ENCODE data around the gene AFF3. TPM values are rescaled to one million over a fixed set of nuclear protein-coding genes. Genes with fewer than 3 reads are reported as not detected.

The AFF3 gene
- total RNA-seq, 2 experiments from 2014 or later = 2.6 to 2.9 TPM

DNA sequence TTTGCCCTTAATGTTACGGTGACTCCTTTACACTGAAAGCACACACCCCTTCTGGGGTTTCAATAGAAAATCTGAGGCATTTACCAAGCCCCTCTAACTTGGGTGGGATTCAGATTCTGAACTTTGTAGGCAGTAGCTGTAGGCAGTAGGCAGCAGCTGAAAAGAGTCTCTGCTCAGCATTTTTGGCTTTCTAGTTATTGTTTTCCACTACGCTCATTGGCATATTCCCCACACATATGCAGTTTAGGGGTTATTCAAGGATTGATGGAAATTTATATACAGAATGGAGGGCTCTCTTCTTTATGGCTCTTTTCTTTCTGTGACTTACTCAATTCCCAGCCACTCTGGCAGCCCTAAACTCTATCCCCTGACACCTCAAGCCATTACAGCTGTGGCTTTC, 419.9 kb downstream of the AFF3 start:
- Mint-ChIP-seq H3K36me3 (no peaks in the 10 kb centered on the region), H3K4me1 (no peaks in the 10 kb centered on the region), H3K9me3 (peaks cover 14% of the 10 kb centered on the region), H3K27me3 (no peaks in the 10 kb centered on the region), H3K4me3 (no peak overlapping the region), H3K27ac (no peak overlapping the region)
- DNase-seq = no peak

DNA sequence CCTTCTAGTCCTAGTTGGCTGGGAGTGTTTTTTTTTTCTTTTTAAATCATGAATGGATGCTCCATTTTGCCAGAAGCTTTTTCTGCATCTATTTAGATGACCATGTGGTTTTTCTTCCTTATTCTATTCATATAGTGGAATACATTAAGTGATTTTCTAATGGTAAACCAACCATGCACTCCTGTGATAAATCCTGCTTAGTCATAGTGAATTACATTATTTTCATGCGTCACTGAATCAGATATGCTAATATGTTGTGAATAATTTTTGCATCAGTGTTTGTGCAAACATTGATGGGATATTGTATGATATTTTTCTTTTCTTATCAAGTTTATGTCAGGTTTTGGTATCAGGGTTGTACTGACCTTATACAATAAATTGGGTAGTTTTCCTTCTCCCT, 423.3 kb downstream of the AFF3 start:
- DNase-seq = no peak
- Mint-ChIP-seq H3K4me3 (no peak overlapping the region), H3K27ac (no peak overlapping the region), H3K4me1 (no peaks in the 10 kb centered on the region), H3K36me3 (no peaks in the 10 kb centered on the region), H3K27me3 (no peaks in the 10 kb centered on the region), H3K9me3 (peaks cover 14% of the 10 kb centered on the region)

- no peaks in the 10 kb centered on the region for H3K36me3 Mint-ChIP-seq
- H3K27me3 Mint-ChIP-seq = no peaks in the 10 kb centered on the region
- no peak overlapping the region for H3K27ac Mint-ChIP-seq
- H3K9me3 Mint-ChIP-seq = peaks cover 2% of the 10 kb centered on the region
- H3K4me3 Mint-ChIP-seq = no peak overlapping the region
- H3K4me1 Mint-ChIP-seq = no peaks in the 10 kb centered on the region
- DNase-seq = no peak
Measured at GRCh38 chr2:99715956-99716355, 426.4 kb downstream of the AFF3 start.

DNA sequence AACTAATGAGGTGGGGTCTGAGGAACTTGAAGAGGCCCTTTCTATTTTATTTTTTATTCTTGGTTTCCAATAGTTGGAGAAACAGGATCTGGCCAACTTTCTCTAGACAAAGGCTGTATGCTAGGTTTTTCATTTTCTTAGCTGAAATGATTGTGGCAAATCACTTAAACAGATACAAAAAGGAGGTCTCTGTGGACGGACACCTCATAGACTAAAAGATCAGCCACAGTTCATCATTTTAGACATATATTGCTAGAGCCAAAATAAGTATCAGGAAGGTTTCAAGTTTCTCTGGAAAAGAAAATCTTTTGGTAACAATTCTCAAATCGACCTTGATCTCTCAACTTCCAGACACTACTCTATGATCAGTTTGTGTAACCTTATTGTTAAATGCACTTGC, 428.0 kb downstream of the AFF3 start:
- Mint-ChIP-seq H3K4me3 (no peak overlapping the region), H3K9me3 (no peaks in the 10 kb centered on the region), H3K27me3 (no peaks in the 10 kb centered on the region), H3K27ac (no peak overlapping the region), H3K36me3 (no peaks in the 10 kb centered on the region), H3K4me1 (no peaks in the 10 kb centered on the region)
- no peak for DNase-seq

GRCh38 chr2:99711144-99711543, 431.2 kb downstream of the AFF3 start:
- no peak overlapping the region for H3K27ac Mint-ChIP-seq
- H3K4me3 Mint-ChIP-seq = no peak overlapping the region
- DNase-seq = no peak
- H3K27me3 Mint-ChIP-seq = no peaks in the 10 kb centered on the region
- H3K9me3 Mint-ChIP-seq = no peaks in the 10 kb centered on the region
- H3K4me1 Mint-ChIP-seq = no peaks in the 10 kb centered on the region
- no peaks in the 10 kb centered on the region for H3K36me3 Mint-ChIP-seq

GRCh38 chr2:99710721-99711120, 431.7 kb downstream of the AFF3 start:
- Mint-ChIP-seq H3K9me3 (no peaks in the 10 kb centered on the region), H3K27ac (no peak overlapping the region), H3K4me3 (no peak overlapping the region), H3K36me3 (no peaks in the 10 kb centered on the region), H3K27me3 (no peaks in the 10 kb centered on the region), H3K4me1 (no peaks in the 10 kb centered on the region)
- no peak for DNase-seq

DNA sequence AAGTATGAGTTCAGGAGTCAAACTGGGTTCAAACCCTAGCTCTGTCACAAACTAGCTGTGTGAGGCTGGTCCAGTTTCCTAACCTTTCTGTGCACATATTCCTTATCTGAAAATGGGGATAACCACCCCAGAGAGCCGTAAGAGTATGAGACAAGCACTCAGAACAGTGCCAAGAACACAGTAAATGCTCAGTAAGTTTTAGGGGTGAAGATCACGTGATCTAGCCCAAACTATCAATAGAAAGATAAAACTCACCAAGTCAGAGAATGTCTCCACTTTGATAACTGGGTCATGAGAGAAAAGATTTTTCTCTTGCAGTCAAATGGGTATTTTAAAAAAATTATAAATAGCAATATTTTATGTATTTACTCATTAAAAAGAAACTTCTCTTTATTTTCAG, 433.2 kb downstream of the AFF3 start:
- no peak for DNase-seq
- Mint-ChIP-seq H3K27ac (no peak overlapping the region), H3K27me3 (no peaks in the 10 kb centered on the region), H3K9me3 (no peaks in the 10 kb centered on the region), H3K36me3 (no peaks in the 10 kb centered on the region), H3K4me1 (no peaks in the 10 kb centered on the region), H3K4me3 (no peak overlapping the region)

- Mint-ChIP-seq H3K27me3 (peaks cover 5% of the 10 kb centered on the region), H3K4me1 (no peaks in the 10 kb centered on the region), H3K27ac (no peak overlapping the region), H3K4me3 (no peak overlapping the region), H3K36me3 (no peaks in the 10 kb centered on the region), H3K9me3 (no peaks in the 10 kb centered on the region)
- no peak for DNase-seq
Measured at GRCh38 chr2:99708231-99708630, 434.2 kb downstream of the AFF3 start.

DNA sequence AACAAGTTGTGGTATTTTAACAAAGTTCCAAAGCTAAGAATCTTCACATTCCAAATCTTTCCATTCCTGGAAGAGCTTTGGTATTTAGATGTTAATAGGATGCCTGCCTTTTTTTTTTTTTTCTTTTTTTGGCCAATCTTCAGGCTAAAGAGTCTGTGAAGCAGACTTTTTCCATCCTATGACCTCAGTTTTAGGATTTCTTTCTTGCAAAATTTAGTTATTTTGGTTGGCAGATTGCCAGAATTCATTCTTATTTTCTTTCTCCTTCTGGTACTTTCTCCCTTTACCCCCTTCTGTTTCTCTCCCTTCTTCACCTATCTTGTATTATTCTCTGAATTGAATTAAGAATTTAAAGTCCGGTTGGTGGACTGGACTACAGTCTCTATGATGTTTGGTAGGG, 434.8 kb downstream of the AFF3 start:
- Mint-ChIP-seq H3K9me3 (no peaks in the 10 kb centered on the region), H3K4me3 (no peak overlapping the region), H3K27me3 (peaks cover 11% of the 10 kb centered on the region), H3K36me3 (no peaks in the 10 kb centered on the region), H3K27ac (no peak overlapping the region), H3K4me1 (no peaks in the 10 kb centered on the region)
- no peak for DNase-seq

DNA sequence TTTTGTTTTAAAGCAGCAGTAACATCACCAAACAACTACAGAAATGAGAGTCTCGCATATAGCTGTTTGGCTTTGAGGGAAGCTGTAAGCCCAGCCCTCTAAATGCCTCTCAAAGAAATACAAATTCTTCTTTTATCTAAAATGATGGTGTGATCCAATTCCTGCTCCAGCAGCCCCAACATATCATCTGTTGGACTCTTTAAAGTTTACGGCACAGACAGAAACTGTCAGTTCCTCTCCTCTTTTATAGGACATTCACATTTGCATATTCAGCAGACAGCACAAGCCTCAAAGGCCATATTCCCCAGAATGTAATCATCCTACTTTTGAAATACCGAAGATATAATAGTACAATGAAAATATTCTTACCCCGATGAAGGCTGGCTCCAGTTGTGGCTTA, 435.7 kb downstream of the AFF3 start:
- no peak overlapping the region for H3K4me3 Mint-ChIP-seq
- no peaks in the 10 kb centered on the region for H3K9me3 Mint-ChIP-seq
- peaks cover 16% of the 10 kb centered on the region for H3K27me3 Mint-ChIP-seq
- H3K4me1 Mint-ChIP-seq = peaks cover 1% of the 10 kb centered on the region
- H3K27ac Mint-ChIP-seq = no peak overlapping the region
- H3K36me3 Mint-ChIP-seq = no peaks in the 10 kb centered on the region
- no peak for DNase-seq

GRCh38 chr2:99701503-99701902, 440.9 kb downstream of the AFF3 start:
- Mint-ChIP-seq H3K4me3 (no peak overlapping the region), H3K36me3 (no peaks in the 10 kb centered on the region), H3K9me3 (no peaks in the 10 kb centered on the region), H3K27me3 (peaks cover 34% of the 10 kb centered on the region), H3K4me1 (peaks cover 3% of the 10 kb centered on the region), H3K27ac (no peak overlapping the region)
- no peak for DNase-seq

DNA sequence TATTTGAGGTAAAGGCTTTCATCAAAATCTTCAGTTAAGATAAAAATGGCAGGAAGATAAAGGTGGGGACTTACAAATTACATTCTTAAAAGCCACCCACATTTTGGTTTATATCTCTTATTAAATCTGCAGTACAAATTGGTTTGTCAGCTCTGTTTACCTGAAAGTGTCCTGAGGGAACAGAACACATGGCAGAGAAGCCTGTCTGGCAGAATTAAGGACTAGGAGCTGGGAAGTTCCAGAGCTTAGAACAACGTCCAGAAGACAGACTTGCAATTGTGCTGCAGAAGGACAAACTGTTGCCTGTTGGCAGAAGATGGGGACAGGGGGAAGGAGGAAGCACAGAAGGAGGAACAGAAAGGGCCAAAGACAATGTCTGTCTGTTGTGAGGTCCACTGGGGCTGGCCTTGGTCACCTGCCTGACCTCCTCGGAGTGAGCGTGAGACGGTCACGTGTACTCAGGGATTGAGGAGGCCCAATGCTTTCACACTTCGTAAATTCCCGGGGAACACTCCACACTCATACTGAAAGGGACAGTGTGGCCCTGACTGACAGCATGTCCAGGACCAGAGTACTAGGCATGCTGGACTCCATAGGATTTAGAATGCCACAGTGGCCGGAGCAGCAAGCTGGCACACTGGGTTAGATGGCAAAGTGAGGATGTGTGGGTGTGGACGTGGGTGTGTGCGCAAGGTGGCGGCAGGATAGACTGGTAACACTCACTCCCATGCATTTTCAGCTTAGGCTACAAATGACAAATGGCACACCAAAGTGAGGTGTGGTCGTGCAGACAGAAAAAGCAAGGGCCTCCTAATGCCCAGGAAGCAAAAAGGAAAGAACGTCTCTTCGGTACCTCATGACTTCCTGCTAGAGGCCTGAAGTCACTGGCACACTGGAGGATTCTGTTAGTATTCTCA, 441.6 kb downstream of the AFF3 start:
- Mint-ChIP-seq H3K27me3 (peaks cover 34% of the 10 kb centered on the region), H3K36me3 (no peaks in the 10 kb centered on the region), H3K9me3 (no peaks in the 10 kb centered on the region), H3K27ac (no peak overlapping the region), H3K4me3 (no peak overlapping the region), H3K4me1 (peaks cover 3% of the 10 kb centered on the region)
- DNase-seq = no peak

- Mint-ChIP-seq H3K4me3 (no peak overlapping the region), H3K9me3 (no peaks in the 10 kb centered on the region), H3K4me1 (peaks cover 3% of the 10 kb centered on the region), H3K27me3 (peaks cover 34% of the 10 kb centered on the region), H3K27ac (no peak overlapping the region), H3K36me3 (no peaks in the 10 kb centered on the region)
- DNase-seq = no peak
Measured at GRCh38 chr2:99698896-99699295, 443.5 kb downstream of the AFF3 start.

- Mint-ChIP-seq H3K4me1 (peaks cover 3% of the 10 kb centered on the region), H3K27ac (no peak overlapping the region), H3K4me3 (no peak overlapping the region), H3K36me3 (no peaks in the 10 kb centered on the region), H3K27me3 (peaks cover 28% of the 10 kb centered on the region), H3K9me3 (no peaks in the 10 kb centered on the region)
- DNase-seq = no peak
Measured at GRCh38 chr2:99697811-99698568, 444.4 kb downstream of the AFF3 start.

DNA sequence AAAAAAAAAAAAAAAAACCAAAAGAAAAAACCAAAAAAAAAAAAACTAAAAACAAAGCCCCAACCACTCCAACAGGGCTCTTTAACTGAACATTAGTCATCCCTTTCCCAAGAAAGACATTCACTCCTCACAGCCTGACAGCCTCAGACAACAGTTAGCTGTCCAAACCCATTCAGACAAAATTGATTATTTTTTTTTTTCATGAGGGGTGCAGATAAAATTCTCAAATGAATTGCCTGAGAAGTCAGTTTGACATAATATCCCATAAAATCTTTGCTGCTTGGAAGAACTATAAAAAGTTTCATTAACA, 446.5 kb downstream of the AFF3 start:
- no peak overlapping the region for H3K27ac Mint-ChIP-seq
- peaks cover 18% of the 10 kb centered on the region for H3K27me3 Mint-ChIP-seq
- no peak for DNase-seq
- no peaks in the 10 kb centered on the region for H3K36me3 Mint-ChIP-seq
- no peak overlapping the region for H3K4me3 Mint-ChIP-seq
- no peaks in the 10 kb centered on the region for H3K9me3 Mint-ChIP-seq
- no peaks in the 10 kb centered on the region for H3K4me1 Mint-ChIP-seq

Data from activated naive CD8-positive, alpha-beta T cell treated with anti-CD3 and anti-CD28 coated beads for 36 hours (primary cell).